Measurements from ENCODE around the gene IRAK4.
A peak's percentile ranks its signal among the peaks of the same experiment; 100 is the strongest.

The IRAK4 gene

GRCh38 chr12:43805149-43805859 is 46.6 kb downstream of the IRAK4 start:
- DNase-seq (ENCODE audit: insufficient read length, low spot score) = no peak
- no peak for TF ChIP-seq CTCF (IDR thresholded peaks at IDR 0.05; ENCODE audit: insufficient read depth, missing control alignments)
- FAIRE-seq = no peak

GRCh38 chr12:43805860-43806736 is 47.3 kb downstream of the IRAK4 start, which contains the start of gene TWF1:
Gene TWF1, minus strand, starts transcription at chr12:43806317. Its CDS starts 72 bp downstream, at chr12:43806245.
- no peak for TF ChIP-seq CTCF (IDR thresholded peaks at IDR 0.05; ENCODE audit: insufficient read depth, missing control alignments)
- DNase-seq (ENCODE audit: insufficient read length, low spot score) (peak; percentile 23), FAIRE-seq (no peak)

GRCh38 chr12:43806737-43807072 is 48.0 kb downstream of the IRAK4 start:
- no peak for TF ChIP-seq CTCF (IDR thresholded peaks at IDR 0.05; ENCODE audit: insufficient read depth, missing control alignments)
- FAIRE-seq (no peak), DNase-seq (ENCODE audit: insufficient read length, low spot score) (no peak)

- FAIRE-seq (no peak), DNase-seq (ENCODE audit: insufficient read length, low spot score) (no peak)
- TF ChIP-seq CTCF (IDR thresholded peaks at IDR 0.05; ENCODE audit: insufficient read depth, missing control alignments) = no peak
These were observed 48.6 kb downstream of the IRAK4 start for GRCh38 chr12:43807386-43807785.

- no peak for TF ChIP-seq CTCF (IDR thresholded peaks at IDR 0.05; ENCODE audit: insufficient read depth, missing control alignments)
- FAIRE-seq (no peak), DNase-seq (ENCODE audit: insufficient read length, low spot score) (no peak)
These were observed 53.3 kb downstream of the IRAK4 start for GRCh38 chr12:43812057-43812456.

- no peak for DNase-seq (ENCODE audit: insufficient read length, low spot score)
- TF ChIP-seq CTCF (IDR thresholded peaks at IDR 0.05; ENCODE audit: insufficient read depth, missing control alignments) = no peak
- no peak for FAIRE-seq
These were observed 54.2 kb downstream of the IRAK4 start for GRCh38 chr12:43812926-43813325.

- FAIRE-seq (no peak), DNase-seq (ENCODE audit: insufficient read length, low spot score) (no peak)
- TF ChIP-seq CTCF (IDR thresholded peaks at IDR 0.05; ENCODE audit: insufficient read depth, missing control alignments) = no peak
These were observed 56.7 kb downstream of the IRAK4 start for GRCh38 chr12:43815416-43815815.
